Activated CD8-positive, alpha-beta memory T cell treated with anti-CD3 and anti-CD28 coated beads for 48 hours (primary cell): ENCODE results near the gene TMEM201.
A peak's percentile ranks its signal among the peaks of the same experiment; 100 is the strongest.
"Not testable (repeated sequence)": the region's sequence is repeated elsewhere in the genome, so short reads cannot be mapped to it uniquely, and the experiment has no call there.

Experiments
- DNase-seq, 3 experiments: peaks; one replicate each; pipeline ENCODE4 v3.0.0-alpha.2; 2020; ENCODE audit warnings: low read depth in 2 of 3, low spot score in 2 of 3

Gene TMEM201

DNA sequence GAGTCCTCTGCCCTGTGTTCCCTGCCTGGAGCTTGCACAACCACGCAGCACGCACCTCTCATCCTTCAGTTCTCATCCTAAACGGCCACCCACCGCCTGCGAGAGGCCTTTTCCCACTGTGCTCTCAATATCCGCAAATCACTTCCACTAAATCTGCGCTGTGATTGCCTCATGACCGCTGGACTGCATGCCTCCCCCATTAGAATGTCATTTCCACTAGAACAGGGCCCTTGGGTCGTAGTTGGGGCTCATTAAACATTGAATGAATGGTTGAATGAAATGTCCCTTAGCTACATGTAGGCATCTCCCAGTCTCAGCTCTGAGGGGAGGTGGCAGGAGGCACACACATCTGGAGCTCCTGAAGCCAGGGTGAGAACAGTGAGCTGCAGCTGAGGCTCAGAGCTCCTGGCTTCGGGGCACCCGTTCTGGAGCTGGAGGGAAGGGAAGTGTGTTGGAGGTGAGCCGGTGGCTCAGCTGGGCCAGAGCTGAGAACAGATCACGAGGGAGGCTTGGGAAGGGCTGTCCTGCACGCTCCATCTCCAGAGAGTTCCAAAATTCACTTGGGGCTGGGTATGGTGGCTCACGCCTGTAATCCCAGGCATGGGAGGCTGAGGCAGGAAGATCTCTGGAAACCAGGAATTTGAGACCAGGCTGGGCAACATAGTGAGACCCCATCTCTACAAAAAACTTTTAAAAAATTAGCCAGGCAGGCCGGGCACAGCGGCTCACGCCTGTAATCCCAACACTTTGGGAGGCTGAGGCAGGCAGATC, 30.4 kb downstream of the TMEM201 start:
- DNase-seq, result no peak

DNA sequence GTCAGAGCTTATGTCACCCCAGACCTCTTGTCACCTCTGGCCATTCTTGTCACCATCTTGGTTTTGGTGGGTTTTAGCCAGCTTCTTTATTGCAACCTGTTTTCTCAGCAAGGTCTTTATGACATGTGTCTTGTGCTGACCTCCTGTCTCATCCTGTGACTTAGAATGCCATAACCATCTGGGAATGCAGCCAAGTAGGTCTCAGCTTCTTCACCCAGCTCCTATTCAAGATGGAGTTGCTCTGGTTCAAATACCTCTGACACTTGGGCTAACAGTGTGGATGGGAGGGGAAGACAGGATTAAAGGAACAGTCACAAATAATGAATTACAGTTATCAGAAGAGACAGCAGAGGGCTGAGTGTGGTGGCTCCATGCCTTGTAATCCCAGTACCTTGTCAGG, 32.3 kb downstream of the TMEM201 start:
- DNase-seq, result no peak

DNA sequence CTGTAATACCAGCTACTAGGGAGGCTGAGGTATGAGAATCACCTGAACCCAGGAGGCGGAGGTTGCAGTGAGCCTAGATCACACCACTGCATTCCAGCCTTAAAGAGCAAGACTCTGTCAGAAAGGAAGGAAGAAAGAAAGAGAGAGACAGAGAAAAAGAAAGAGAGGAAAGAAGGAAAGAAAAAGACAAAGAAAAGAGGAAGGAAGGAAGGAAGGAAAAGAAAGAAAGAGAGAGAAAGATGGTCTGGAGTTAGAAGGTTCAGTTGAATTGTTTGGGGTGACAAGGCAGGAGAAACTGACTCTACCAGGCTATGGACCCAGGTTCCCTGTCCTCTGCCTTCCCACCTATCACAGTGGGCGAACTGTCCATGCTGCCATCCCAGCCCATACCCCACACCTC, 35.4 kb downstream of the TMEM201 start:
- DNase-seq, result no peak

DNA sequence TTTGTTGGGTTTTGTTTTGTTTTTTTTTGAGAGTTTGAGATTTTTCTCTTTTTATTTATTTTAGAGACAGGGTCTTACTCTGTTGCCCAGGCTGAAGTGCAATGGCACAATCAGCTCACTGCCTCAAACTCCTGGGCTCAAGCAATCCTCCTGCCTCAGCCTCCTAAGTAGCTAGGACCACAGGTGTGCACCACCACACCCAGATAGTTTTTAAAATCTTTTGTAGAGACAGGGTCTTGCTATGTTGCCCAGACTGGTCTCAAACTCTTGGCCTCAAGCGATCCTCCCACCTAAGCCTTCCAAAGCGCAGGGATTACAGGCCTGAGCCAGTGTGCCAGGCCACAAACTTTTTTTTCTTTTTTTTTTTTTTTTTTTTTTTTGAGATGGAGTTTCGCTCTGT, 36.3 kb downstream of the TMEM201 start:
- DNase-seq, result not testable (repeated sequence)

DNA sequence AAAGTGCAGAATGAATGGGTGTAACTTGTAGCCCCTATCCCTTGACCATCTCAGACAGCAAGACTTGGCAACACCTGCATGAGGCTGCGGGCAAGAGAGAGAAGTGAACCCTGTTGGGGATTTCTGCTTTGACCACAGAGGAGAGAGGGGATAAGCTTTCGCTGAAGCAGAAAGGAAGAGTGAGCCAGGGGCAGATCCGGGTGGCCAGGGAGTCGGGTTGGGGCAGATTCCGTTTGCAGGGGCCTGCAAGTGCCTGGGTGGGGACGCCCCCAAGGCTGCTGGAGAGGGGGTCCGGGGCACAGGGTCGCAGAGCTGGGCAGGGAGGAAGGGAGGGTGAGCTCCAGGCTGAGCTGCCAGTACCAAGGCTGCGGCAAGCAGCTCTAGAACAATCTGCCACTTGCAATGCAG, 37.5 kb downstream of the TMEM201 start:
- no peak for DNase-seq

DNA sequence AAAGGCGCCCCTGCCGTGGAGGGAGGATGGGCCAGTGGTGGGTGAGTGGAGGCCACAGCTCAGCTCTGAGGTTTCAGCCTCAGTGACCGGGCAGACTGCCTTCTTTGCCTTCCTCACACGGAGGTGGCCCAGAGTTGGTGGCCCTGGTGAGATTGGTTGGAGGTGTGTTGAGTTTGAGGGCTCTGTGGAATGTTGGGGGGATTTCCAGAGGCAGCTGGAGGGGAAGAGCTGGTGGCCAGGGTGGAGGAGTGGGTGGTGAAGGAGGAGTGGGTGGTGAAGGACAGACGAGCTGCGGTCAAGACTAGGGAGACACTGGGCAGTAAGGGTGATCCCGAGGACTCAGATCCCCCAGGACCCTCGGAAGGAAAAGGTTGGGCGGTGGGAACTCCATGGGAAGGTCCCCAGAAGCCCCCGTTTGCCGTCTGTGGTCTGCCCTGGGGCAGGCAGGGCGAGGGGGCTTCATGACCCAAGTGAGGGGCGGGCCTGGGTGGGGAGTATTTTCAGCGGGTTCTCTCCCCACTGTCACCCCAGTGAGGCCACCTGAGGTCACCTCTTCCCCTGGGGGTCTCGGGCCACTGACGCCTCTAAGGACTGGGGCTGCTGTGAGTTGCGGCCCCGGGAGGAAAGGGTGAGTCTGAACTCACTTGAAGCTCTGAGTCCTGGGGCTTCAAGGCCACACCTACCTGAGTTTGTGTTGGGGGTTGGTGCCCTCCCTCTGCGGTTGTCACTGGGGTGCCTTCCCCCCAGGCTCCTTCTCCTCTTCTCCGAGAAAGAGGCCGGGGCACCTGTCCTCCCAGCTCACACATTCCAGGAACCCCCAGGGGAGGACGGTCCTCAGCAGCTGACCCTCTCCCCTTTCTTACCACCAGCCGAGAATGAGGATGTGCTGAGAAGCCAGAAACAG, 40.1 kb downstream of the TMEM201 start:
- peak in 2 of 3 experiments; percentile 51 to 73 for DNase-seq

DNA sequence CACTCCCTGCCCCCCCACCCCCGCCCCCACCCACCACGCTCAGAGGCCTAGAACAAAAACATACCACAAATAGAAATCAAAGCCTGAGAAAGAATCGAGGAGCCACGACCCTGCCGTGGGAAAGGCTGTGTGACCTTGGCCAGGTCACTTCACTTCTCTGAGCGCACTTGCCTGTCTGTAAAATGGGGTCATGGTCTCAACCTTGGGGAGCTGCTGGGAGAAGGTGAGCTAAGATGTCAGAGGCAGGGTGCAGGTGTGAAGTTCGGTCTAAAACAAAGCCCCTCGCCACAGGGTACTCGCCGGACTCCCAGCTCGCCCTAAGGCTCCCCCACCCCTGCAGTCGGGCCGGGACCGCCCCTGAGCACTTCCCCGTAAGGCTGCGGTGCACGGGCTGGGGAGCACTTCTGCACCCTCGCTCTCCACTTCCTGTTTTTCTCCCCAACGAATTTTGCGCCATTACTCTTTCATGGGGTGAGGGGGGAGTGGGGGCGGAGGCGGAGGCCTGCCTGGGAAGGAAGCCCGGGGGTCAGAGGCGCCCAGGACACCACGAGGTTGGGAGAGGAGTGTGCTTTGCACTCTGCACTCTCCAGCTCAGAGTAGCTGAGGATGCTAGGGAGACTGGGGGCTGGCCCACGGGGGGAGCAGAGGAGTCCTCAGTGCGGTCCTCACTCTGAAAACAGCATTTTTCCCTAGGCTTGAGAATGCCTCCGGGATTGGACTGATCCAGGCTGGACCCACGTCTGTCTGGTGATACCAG, 40.9 kb downstream of the TMEM201 start:
- peak in 2 of 3 experiments; percentile 66 to 70 for DNase-seq

DNA sequence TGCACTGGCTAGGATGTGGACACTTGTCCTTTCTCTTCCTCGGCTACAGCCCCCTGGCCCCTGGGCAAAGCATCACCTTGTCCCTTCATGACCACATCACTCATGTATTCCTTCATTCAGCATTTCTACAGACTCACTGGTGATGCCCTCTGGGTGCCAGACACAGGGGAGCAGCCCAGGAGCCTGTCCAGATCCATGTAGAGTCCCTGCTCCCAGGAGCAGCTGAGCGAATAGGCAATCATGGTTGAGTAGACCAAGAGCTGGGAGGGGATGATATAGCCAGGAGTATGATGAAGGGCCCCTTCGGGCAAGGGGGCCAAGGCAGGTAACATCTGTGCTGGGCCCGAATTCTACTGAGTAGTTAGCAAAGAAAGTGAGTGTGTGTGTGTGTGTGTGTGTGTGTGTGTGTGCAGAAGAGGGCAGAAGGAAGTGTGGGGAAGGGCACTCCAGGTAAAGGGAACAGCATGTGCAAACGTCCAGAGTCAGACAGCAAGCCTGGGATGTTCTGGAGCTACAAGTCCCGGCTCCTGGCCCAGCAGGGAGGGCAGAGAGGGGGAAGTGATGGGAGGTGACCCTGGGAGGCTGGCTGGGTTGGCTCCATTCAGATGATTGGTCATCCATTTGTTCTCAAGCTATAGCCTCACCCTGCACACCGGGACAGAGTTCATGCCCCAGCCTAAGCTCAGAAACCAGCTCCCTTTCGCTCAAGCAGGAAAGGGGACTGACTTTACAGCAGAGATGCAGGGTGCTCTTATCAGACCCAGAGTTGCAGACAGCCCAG, 41.8 kb downstream of the TMEM201 start:
- no peak for DNase-seq

DNA sequence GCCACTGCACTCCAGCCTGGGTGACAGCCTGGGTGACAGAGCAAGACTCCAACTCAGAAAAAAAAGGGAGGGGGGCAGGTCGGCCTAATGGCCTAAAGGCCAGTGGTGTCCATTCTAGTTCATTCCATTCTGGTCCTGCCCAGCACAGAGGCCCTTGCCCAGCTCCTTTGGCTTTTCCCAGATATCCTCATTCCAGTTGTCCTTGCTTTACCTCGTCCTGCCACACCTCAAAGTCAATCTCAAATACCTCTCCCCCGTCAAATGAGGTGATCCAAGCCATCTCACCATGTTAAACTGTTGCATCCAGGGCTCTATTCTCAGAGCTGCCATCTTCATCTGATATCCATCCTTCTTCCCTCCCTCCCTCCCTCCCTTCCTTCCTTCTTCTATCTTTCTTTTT, 42.9 kb downstream of the TMEM201 start:
- no peak for DNase-seq

DNA sequence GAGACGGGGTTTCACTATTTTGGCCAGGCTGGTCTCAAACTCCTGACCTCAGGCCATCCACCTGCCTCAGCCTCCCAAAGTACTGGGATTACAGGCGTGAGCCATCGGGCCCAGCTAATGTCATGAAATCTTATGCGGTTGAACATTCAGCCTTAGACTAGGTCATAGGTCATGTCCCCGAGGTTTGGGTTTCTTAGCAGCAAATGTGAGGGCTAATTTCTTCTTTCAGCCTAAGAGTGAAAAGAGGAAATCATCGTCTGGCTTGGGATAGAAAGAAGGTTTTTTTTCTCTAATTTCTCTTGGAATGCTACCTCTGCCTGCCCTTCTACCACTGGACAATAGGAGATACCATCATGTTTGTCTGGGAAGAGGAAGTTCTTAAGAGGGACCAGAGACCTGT, 44.8 kb downstream of the TMEM201 start:
- DNase-seq, result no peak

DNA sequence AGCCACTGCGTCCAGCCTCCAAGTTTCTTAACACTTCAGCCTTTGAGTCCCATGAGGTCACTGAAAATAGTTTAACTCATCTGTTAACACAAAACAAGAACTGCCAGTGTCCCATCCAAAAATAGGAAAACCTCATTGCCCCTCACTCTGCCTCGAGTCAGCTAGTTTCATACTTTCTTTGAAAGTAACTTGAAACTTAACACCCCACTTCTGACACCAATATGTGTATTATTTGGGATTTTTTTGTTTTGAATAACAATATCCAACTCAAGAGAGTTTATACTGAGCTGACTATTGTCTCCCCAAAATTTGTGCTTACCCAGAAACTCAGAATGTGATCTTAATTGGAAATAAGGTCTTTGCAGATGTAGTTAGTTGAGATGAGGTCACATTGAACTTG, 45.9 kb downstream of the TMEM201 start:
- DNase-seq, result no peak

DNA sequence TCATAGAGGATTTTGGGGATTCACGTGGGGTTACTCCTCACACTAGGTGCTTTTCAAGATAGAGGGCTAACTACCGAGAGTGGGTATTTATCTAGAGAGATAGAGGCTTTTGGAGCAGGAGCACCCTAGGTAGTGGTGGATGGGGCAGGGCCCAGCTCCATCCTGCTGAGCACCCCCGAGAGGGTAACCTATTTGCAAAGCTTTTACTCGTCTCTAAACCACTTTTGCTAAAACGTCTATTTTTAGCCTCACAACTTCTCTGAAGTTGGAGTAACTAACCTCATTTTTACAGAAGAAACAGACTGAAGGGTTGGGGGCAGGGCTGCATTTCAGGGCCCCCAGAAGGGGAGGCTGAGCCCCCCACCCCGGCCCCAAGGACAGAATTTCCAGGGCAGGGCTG, 50.5 kb downstream of the TMEM201 start:
- no peak for DNase-seq

DNA sequence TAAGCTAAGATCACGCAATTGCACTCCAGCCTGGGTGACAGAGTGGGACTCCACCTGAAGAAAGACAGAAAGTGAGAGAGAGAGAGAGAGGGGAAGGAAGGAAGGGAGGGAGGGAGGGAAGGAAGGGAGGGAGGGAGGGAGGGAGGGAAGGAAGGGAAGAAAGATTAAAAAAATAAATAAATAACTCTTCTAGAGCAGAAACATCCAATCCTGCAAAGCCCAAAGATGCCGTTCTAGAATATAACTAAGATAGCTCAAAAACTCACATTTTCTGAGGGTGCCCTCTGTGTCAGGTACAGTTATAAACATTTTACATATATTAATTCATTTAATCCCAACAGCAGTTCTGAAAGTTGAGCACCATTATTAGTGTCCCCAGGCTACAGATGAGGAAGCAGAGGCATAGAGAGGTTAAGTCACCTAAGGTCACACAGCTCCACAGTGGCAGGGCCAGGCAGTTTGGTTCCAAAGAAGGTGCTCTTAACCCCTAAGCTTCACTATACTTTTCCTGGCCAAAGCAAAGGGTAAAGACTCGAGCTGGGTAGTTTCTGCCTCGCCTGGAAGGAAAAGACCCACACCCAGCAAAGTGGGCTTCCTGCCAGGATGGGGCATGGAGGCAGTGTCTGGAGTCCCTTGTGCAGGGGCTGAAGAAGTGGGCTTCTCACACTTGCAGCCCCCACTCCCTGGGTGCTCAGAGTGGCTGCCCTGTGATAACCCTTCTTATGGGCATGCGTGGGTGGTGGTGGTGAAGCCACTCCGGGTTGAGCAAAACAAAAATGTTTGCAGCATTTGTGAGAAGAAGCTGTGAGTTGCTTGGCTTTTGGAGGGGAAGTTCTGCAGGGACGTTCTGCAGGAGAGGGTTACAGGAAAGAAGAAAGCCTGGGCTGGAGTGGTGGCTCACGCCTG, 54.9 kb downstream of the TMEM201 start:
- no peak for DNase-seq

DNA sequence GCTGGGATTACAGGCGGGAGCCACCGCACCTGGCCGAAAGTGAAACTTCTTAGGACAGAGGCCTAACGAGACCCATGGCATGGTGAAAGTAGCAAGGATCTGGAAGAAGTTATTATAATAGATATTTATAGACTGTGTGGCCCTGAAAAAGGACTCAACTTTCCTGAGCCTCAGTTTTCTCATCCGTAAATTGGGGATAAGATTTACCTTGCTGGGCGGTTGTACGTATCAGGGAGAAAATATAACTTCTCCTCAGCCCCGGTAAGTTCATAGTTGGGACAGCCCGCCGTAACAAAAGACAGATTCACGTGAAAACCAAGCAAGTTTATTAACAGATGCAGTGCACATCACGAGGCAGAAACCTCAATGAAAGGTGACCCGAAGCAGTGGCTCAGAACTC, 57.3 kb downstream of the TMEM201 start:
- no peak for DNase-seq

DNA sequence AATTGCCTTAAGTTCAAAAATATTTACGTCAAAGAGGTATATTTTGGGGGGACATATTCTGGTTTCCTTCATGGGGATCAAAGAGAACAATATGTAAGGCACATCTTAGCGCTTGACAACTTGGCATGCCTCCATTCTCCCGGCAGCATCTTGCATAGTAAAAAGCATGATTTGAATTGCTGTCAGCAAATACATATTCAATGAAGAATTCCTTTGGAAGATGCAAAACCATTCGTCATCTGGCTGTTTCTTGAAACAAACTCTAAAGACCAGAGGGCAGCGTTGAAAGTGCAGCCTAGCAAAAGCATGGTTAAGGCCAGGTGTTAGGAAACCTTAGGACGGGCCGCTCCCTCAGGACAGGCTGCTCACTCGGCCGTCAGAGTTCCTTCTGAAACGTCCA, 59.5 kb downstream of the TMEM201 start:
- DNase-seq, result no peak

DNA sequence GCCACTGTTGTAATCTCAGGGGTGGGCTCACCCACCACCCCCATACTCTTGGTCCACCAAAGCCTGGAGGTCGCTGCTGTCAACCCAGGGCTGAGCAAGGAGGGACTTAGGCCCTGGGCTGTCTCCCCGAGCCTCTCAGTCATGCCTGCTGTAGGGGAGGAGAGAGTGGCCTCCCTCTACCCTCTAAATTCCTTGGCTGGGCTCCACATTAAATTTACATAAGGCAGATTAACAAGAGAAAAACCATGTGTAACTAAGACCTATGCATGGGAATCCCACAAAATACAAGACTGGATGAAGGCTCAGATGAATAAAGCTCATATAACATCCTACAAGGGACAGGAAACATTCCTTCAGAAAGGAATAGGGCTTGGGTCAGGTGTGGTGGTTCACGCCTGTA, 61.1 kb downstream of the TMEM201 start:
- DNase-seq, result no peak

DNA sequence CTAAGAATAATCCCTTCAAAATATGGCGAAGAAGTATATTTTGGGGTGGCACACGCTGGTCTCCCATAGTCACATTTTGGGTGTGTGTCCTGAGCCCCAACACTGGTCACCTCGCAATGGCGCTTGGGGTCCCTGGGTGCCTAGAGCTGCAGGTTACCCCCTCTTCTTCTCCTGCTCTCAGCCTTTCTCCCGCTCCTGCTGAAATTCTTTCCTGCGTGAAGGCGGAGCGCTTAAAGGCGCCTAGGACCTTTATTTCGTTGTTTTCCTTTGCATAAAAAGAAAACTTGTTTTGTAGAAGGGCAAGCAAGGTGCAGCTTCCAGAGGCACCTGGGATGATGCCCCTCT, 62.5 kb downstream of the TMEM201 start:
- DNase-seq, result no peak

DNA sequence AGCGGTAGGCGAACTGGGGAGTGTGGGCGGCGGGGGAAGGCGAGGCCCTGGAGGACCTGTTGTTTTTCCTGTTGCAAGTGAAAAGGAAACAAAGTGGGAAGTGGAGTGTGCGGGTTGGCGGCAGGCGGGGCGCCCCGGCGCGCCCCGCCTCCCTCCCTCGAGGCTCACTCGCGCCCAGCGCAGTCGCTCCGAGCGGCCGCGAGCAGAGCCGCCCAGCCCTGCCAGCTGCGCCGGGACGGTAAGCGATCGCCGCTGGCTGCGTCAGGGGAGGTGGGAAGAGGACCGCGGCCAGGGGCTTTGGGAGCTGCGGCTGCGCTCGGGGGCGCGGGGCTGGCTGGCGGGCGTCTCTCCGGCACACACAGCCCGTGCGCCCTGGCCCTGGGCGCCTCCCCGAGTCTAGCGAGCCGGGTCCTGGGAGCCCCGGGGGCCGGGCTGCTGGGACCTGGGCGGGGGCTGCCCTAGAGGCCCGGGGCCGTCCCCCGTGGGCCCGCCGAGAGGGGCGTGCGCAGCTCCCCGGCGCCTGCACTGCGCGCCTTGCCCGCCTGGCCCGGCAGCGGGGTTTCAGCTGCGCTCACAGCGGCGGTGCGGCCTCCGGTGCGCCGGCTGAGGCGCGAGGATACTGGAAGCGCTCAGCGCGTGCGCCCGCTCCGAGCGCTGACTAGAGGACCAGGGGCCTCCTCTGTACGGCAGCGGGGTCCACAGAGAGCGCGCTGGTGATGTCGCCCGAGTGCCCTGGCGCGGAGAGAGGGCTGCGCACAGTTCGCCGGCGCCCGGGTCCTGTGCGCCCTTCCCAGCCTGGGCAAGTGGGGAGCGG, 63.1 kb downstream of the TMEM201 start, which contains the start of gene PIK3CD:
Gene PIK3CD, plus strand, starts transcription at position 167 of the 814 bp plus-strand sequence. CDS start 58,725 bp downstream, outside the sequence.
- no peak for DNase-seq
